Hair follicular keratinocyte (primary cell): ENCODE results near the gene GPR87. TPM values are rescaled to one million over a fixed set of nuclear protein-coding genes. Genes with fewer than 3 reads are reported as not detected.

Source experiments
- total RNA-seq: library from RNA; depleted of rRNA; stranded (reverse); fragments of >200 nt; gene quantifications from 2 replicates; pipeline ENCODE4 v1.2.3, GENCODE V29; 2015

Gene GPR87, protein sequence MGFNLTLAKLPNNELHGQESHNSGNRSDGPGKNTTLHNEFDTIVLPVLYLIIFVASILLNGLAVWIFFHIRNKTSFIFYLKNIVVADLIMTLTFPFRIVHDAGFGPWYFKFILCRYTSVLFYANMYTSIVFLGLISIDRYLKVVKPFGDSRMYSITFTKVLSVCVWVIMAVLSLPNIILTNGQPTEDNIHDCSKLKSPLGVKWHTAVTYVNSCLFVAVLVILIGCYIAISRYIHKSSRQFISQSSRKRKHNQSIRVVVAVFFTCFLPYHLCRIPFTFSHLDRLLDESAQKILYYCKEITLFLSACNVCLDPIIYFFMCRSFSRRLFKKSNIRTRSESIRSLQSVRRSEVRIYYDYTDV
- 61.2 and 66.5 TPM in 2 replicates for total RNA-seq

DNA sequence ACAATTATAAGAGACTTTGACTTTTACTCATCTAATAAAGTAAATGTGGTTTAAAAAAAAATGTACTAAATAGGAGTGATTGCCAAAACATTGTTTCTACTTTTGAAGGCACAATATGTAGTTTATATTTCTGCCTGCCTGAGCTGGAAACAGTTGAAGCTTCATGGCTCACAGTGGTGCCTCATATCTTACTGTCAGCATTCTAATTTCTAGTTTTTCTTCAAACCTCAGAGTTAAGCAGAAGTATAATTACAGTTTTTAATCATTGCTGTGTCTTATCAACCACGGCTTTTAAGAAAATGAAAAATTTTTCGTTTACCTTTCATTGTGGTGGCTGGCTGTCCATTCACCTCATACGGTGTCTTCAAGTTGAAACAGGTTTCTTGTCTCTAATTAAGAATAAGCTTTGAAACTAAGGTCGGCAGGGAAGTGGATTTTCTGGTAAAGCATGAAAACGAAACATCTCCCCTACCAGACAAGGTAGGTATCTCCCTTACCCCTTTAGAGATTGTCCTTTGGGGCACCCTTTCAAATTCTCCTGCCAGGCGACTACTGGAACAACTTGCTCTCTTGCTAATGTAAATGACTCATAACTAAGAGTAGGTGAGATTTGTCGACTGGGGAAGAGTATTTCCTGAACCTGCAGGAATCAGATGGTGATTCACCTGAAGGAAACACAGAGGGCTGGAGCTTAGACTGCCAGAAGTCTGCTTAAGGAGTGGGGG is at the start of gene GPR87:
TSS of gene GPR87 (minus strand) at position 554 of the 725 bp plus-strand sequence. CDS start 16,720 bp downstream, outside the sequence.

DNA sequence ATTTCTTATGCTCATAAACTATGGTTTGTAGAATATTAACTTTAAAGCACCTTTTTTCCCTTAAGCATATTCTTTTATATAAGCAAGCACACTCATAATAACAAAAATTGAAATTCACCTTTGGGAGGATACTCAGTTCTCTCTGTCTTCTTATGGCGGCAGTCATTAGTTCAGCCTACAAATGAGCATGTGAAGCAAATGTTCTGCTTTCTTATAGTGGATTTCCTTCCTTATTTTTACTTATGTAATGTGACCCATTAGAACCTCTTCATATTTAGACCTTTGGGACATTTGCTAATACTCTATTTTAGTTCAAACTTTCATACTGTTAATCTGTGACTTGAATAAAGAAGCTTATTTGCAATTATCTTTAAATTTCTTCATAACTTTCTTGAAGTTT is 12.7 kb upstream of the GPR87 start, which contains the start of gene P2RY13:
TSS of gene P2RY13 (minus strand) at position 187 of the 400 bp plus-strand sequence. CDS start at position 166, 21 bp downstream.

DNA sequence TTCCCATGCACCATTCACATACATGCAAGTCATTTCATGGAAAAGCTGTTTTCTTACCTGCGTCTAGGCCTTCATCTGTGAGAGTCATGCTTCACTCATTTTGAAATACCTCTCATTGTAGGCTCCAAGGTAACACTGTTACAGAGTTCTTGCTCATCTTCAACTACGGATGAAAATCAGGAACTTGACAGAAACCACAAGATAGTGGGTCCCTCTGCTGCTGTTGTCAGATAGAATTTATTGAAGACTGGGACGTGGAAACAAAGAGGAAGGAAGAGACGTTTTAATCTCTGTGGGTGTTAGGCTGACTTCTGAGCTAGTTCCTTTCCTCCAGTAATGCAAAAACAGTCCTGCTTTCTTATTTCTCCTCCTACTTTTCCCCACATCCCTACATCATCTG is 38.4 kb downstream of the GPR87 start, which contains the start of gene P2RY14:
TSS of gene P2RY14 (minus strand) at position 313 of the 400 bp plus-strand sequence. CDS start 64,226 bp downstream, outside the sequence.

Other genes with a start within 250 kb of the GPR87 start
- gene MED12L, start 231.2 kb downstream of the GPR87 start, total RNA-seq, result under 0.01 TPM in 1 of 2 replicates, not detected in the other
- not detected in 2 replicates for gene GPR171, start 113.6 kb downstream of the GPR87 start, total RNA-seq
- gene P2RY14, start 38.3 kb downstream of the GPR87 start, total RNA-seq, result not detected in 2 replicates
- gene P2RY13, start 12.7 kb upstream of the GPR87 start, total RNA-seq, result not detected in 2 replicates
- not detected in 2 replicates for gene P2RY12, start 67.9 kb upstream of the GPR87 start, total RNA-seq
- gene IGSF10, start 144.2 kb upstream of the GPR87 start, total RNA-seq, result not detected in 2 replicates